ENCODE results near the gene CLEC18A. TPM values are rescaled to one million over a fixed set of nuclear protein-coding genes. Genes with fewer than 3 reads are reported as not detected.

CLEC18A gene
- total and polyA plus RNA-seq, 2 of the 4 experiments (the other 2 are of a cell fraction): under 0.01 TPM; not detected in 1

GRCh38 chr16:69909043-69909442 lies 42.1 kb upstream of the CLEC18A start:
- H2BK120ac ChIP-seq (ENCODE audit: low read depth, low read length): no peak overlapping the region

More at GRCh38 chr16:69909043-69909442, 42.1 kb upstream of the CLEC18A start:
- ChIA-PET POLR2A (ENCODE audit: unreplicated experiment) (no interaction called here), CTCF (interaction anchor here (0.8 kb wide), 1 partner anchor 10 kb away, joined by 6 read pairs; no protein-coding TSS in a partner anchor)
- DNase-seq (no peak), ATAC-seq (ENCODE audit: low read depth) (no peak)
- H3K79me1 ChIP-seq (ENCODE audit: low read depth in 1 of 2, low read length in 2 of 2): peaks cover 0 to 7% of the 10 kb centered on the region in 2 experiments; a peak in 1 of 4 replicates
- no peaks in the 10 kb centered on the region; the same call in 1 of the 2 replicates for H4K20me1 ChIP-seq (ENCODE audit: insufficient read depth, low read length)
- no peak overlapping the region for H3K56ac ChIP-seq (ENCODE audit: extremely low read depth, insufficient read depth, low read length)
- in situ Hi-C loops (cut with MboI; ENCODE audit: low sequenced_read_pairs): no loop called here
- BruUV-seq (replicated peaks): no TSS peak
- no peak overlapping the region for H3K27ac ChIP-seq (ENCODE audit: insufficient read depth, low read length)
- H3K4ac ChIP-seq (ENCODE audit: low read depth, low read length): no peak overlapping the region; the same call in 1 of the 2 replicates
- no peak overlapping the region for H3K9ac ChIP-seq (ENCODE audit: low read depth, low read length)
- peaks cover 2% of the 10 kb centered on the region for H3K9me1 ChIP-seq (ENCODE audit: insufficient read depth, low read length)
- peaks cover 10% of the 10 kb centered on the region for H3K36me3 ChIP-seq (ENCODE audit: control insufficient read depth, insufficient read depth, low read length)
- H3K23ac ChIP-seq (ENCODE audit: low read depth, low read length): no peak overlapping the region
- no peak for TF ChIP-seq BHLHE40 (IDR thresholded peaks at IDR 0.05; ENCODE audit: low read depth, low read length)
- TF ChIP-seq POLR2A (IDR thresholded peaks at IDR 0.05; ENCODE audit: low read depth, low read length): no peak
- no peak for TF ChIP-seq RAD21 (IDR thresholded peaks at IDR 0.05; ENCODE audit: low read length)
- no peak for TF ChIP-seq MAFK (IDR thresholded peaks at IDR 0.05; ENCODE audit: low read depth, low read length)
- TF ChIP-seq ELK1 (IDR thresholded peaks at IDR 0.05; ENCODE audit: borderline replicate concordance, low read depth, low read length): no peak
- no peak for TF ChIP-seq CTCF (conservative IDR thresholded peaks at IDR 0.05; ENCODE audit: low read depth, low read length)
- peaks cover 9% of the 10 kb centered on the region for H3K4me1 ChIP-seq (ENCODE audit: control insufficient read depth, insufficient read depth, low read length)
- H4K8ac ChIP-seq (ENCODE audit: low read depth in 2 of 2, low read length in 2 of 2): no peak overlapping the region
- 100% methylated on average over 2 of the region's 8 CpGs; no CpG with 5 or more reads in 1 of the 2 experiments for WGBS, 2 experiments (ENCODE audit: extremely low coverage in 2 of 2, insufficient read length in 1 of 2)
- no peak overlapping the region for H3K18ac ChIP-seq (ENCODE audit: low read depth, low read length)
- H3K4me2 ChIP-seq (ENCODE audit: low read depth, low read length): no peak overlapping the region
- H3K14ac ChIP-seq (replicated peaks; ENCODE audit: low read depth, low read length): no peak overlapping the region
- H3K27me3 ChIP-seq (ENCODE audit: control insufficient read depth, insufficient read depth, low read length): no peaks in the 10 kb centered on the region
- intact Hi-C loops (cut with micrococcal nuclease): no loop called here
- no peak overlapping the region for H3K4me3 ChIP-seq (ENCODE audit: insufficient read depth, low read depth, low read length)
- H2BK5ac ChIP-seq (ENCODE audit: low read depth, low read length, poor library complexity, severe bottlenecking): no peak overlapping the region
- H2AFZ ChIP-seq (replicated peaks; ENCODE audit: low read length, poor library complexity): no peak overlapping the region
- H3K9me3 ChIP-seq (ENCODE audit: control insufficient read depth, insufficient read depth, low read length): no peaks in the 10 kb centered on the region
- H2AK9ac ChIP-seq (replicated peaks; ENCODE audit: low read depth, low read length, poor library complexity): no peak overlapping the region
- no peak overlapping the region for H2AK5ac ChIP-seq (ENCODE audit: low read depth, low read length)
- no peak overlapping the region for H2BK20ac ChIP-seq (ENCODE audit: low read depth, low read length)
- H2BK15ac ChIP-seq (ENCODE audit: low read depth, low read length): 0 out of 3 replicates have a peak overlapping the region, but pooled peaks have one; percentile 10
- H4K91ac ChIP-seq (ENCODE audit: insufficient read depth, low read depth, low read length): 0 out of 2 replicates have a peak overlapping the region, but pooled peaks have one; percentile 3
- H4K5ac ChIP-seq (ENCODE audit: low read depth, low read length): no peak overlapping the region
- dilution Hi-C loops (cut with HindIII; ENCODE audit: low sequenced_read_pairs, unreplicated experiment): no loop called here
